Neural cell (in vitro differentiated cells): Measurements from ENCODE around the gene TRIO. TPM values are rescaled to one million over a fixed set of nuclear protein-coding genes. Genes with fewer than 3 reads are reported as not detected.

Experiments used
- H2AFZ ChIP-seq: fragments of 200-600, 300-800 bp; sonication (generic), shearing (Covaris generic); 2 replicates; pipeline ENCODE4 v1.6.0; 2014; ENCODE audit warnings: low read depth, mild to moderate bottlenecking, antibody characterized with exemption, low read length, moderate library complexity
- H3F3A ChIP-seq: fragments of 200-600 bp; shearing (Covaris generic); 2 replicates; pipeline ENCODE4 v1.6.1; 2016; ENCODE audit warnings: mild to moderate bottlenecking, moderate library complexity, mixed read lengths, antibody characterized with exemption, low read length; ENCODE audit not compliant: insufficient read depth, poor library complexity, severe bottlenecking
- H3K27ac ChIP-seq: fragments of 200-600, 300-800 bp; sonication (generic), shearing (Covaris generic); 2 replicates; pipeline ENCODE4 v1.5.1; 2014; ENCODE audit warnings: mild to moderate bottlenecking, low read length, moderate library complexity
- H3K27me3 ChIP-seq: fragments of 300-800, 200-600 bp; sonication (generic), shearing (Covaris generic); 2 replicates; pipeline ENCODE4 v1.6.0; 2014; ENCODE audit warnings: mild to moderate bottlenecking, low read depth, low read length, moderate library complexity; ENCODE audit not compliant: insufficient read depth
- H3K36me3 ChIP-seq: fragments of 300-800, 200-600 bp; sonication (generic), shearing (Covaris generic); 2 replicates; pipeline ENCODE4 v1.5.1; 2014; ENCODE audit warnings: mild to moderate bottlenecking, antibody characterized with exemption, low read length, moderate library complexity; ENCODE audit not compliant: insufficient read depth
- H3K4me2 ChIP-seq: fragments of 300-800, 200-600 bp; sonication (generic), shearing (Covaris generic); 2 replicates; pipeline ENCODE4 v1.6.0; 2014; ENCODE audit warnings: mild to moderate bottlenecking, low read length
- H3K4me3 ChIP-seq: fragments of 300-800, 200-600 bp; sonication (generic), shearing (Covaris generic); 2 replicates; pipeline ENCODE4 v1.5.1; 2014; ENCODE audit warnings: mild to moderate bottlenecking, low read length, moderate library complexity
- H3K79me2 ChIP-seq: fragments of 200-600 bp; shearing (Covaris generic); replicated peaks from 2 replicates; pipeline ENCODE4 v1.6.0; 2014; ENCODE audit warnings: mild to moderate bottlenecking, low read length, moderate library complexity; ENCODE audit not compliant: insufficient read depth
- H3K9ac ChIP-seq: fragments of 300-800, 200-600 bp; sonication (generic), shearing (Covaris generic); 2 replicates; pipeline ENCODE4 v1.6.1; 2016; ENCODE audit warnings: mild to moderate bottlenecking, low read length, mixed read lengths
- H3K9me2 ChIP-seq: fragments of 200-600 bp; shearing (Covaris generic); 2 replicates; pipeline ENCODE4 v1.6.1; 2016; ENCODE audit warnings: mild to moderate bottlenecking, low read length, mixed read lengths; ENCODE audit not compliant: insufficient read depth
- H3K9me3 ChIP-seq: fragments of 200-600, 300-800 bp; sonication (generic), shearing (Covaris generic); 2 replicates; pipeline ENCODE4 v1.6.1; 2016; ENCODE audit warnings: mild to moderate bottlenecking, mixed run types, low read length, moderate library complexity, mixed read lengths
- H4K20me1 ChIP-seq: fragments of 200-600 bp; shearing (Covaris generic); 2 replicates; pipeline ENCODE4 v1.6.1; 2016; ENCODE audit warnings: mild to moderate bottlenecking, mixed run types; ENCODE audit not compliant: insufficient read depth
- EP300 ChIP-seq: fragments of 450-650 bp; conservative IDR thresholded peaks from 2 replicates; pipeline ENCODE4 v1.6.1; 2014; ENCODE audit warnings: antibody characterized with exemption, mild to moderate bottlenecking, moderate library complexity; ENCODE audit not compliant: poor library complexity, severe bottlenecking
- EZH2 ChIP-seq: fragments of 200-600, 300-800 bp; shearing (Covaris generic), sonication (generic); IDR thresholded peaks from 2 replicates; pipeline ENCODE4 v1.6.1; 2014; ENCODE audit warnings: antibody characterized with exemption, low read length, borderline replicate concordance, mild to moderate bottlenecking; ENCODE audit not compliant: insufficient read depth, poor library complexity, severe bottlenecking
- MXI1 ChIP-seq: fragments of 450-650 bp; conservative IDR thresholded peaks from 2 replicates; pipeline ENCODE4 v1.6.1; 2014; ENCODE audit warnings: antibody characterized with exemption, mild to moderate bottlenecking; ENCODE audit not compliant: poor library complexity, severe bottlenecking
- POLR2AphosphoS5 ChIP-seq: IDR thresholded peaks from 2 replicates; pipeline ENCODE4 v1.6.1; 2012
- RAD21 ChIP-seq: fragments of 450-650 bp; conservative IDR thresholded peaks from 2 replicates; pipeline ENCODE4 v1.6.1; 2014; ENCODE audit warnings: antibody characterized with exemption, mild to moderate bottlenecking, moderate library complexity
- SMC3 ChIP-seq: fragments of 450-650 bp; conservative IDR thresholded peaks from 2 replicates; pipeline ENCODE4 v1.6.1; 2014; ENCODE audit warnings: antibody characterized with exemption, mild to moderate bottlenecking, moderate library complexity; ENCODE audit not compliant: poor library complexity
- TAF1 ChIP-seq: IDR thresholded peaks from 2 replicates; pipeline ENCODE4 v1.6.1; 2012; ENCODE audit warnings: low read depth
- polyA plus RNA-seq: library from polyadenylated mRNA; depleted of rRNA; stranded (reverse); fragments of >200 nt; gene quantifications from 2 replicates; pipeline ENCODE4 v1.2.3, GENCODE V29; 2014
- TF ChIP-seq, protein P1 (sequence below): IDR thresholded peaks from 2 replicates; pipeline ENCODE4 v1.6.1; 2012; ENCODE audit warnings: borderline replicate concordance
- TF ChIP-seq, protein P2 (sequence below): fragments of 450-650 bp; IDR thresholded peaks from 2 replicates; pipeline ENCODE4 v1.5.1; 2014; ENCODE audit warnings: antibody characterized with exemption, mild to moderate bottlenecking, moderate library complexity; ENCODE audit not compliant: poor library complexity, severe bottlenecking

Gene TRIO
- polyA plus RNA-seq, 1 donor from 2014 or later = 168 TPM

DNA sequence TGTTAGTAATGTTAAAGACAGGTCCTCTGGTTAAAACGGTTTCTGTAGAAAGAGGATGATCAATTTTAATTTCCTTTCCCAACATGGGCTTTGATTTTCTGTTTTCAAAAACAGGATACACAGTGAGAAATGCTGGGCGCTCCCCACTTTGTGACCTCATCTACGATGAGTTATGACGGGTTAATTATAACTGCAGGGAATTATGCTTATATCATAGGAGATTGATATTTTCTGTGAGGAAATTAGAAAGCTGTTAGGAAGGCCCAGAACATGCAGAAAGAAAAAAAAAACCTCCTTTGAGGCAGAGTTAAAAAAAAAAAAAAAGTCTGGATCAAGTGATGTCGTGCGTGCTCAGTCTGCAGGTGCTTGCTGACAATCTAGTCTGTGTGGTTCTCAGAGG is 261.6 kb downstream of the TRIO start:
- Histone ChIP-seq H3K27ac (no peak overlapping the region), H3K9me3 (no peaks in the 10 kb centered on the region), H3K79me2 (no peaks in the 10 kb centered on the region), H3K4me3 (no peak overlapping the region), H3K27me3 (no peaks in the 10 kb centered on the region), H4K20me1 (no peaks in the 10 kb centered on the region), H3K36me3 (peaks cover 7% of the 10 kb centered on the region), H3F3A (no peaks in the 10 kb centered on the region), H2AFZ (no peak overlapping the region), H3K4me2 (no peak overlapping the region), H3K9ac (no peak overlapping the region), H3K9me2 (no peaks in the 10 kb centered on the region)
- TF ChIP-seq SMC3 (no peak), MXI1 (no peak), POLR2AphosphoS5 (no peak), RAD21 (no peak), TAF1 (no peak), EZH2 (no peak), EP300 (no peak)
- TF ChIP-seq, protein P1, sequence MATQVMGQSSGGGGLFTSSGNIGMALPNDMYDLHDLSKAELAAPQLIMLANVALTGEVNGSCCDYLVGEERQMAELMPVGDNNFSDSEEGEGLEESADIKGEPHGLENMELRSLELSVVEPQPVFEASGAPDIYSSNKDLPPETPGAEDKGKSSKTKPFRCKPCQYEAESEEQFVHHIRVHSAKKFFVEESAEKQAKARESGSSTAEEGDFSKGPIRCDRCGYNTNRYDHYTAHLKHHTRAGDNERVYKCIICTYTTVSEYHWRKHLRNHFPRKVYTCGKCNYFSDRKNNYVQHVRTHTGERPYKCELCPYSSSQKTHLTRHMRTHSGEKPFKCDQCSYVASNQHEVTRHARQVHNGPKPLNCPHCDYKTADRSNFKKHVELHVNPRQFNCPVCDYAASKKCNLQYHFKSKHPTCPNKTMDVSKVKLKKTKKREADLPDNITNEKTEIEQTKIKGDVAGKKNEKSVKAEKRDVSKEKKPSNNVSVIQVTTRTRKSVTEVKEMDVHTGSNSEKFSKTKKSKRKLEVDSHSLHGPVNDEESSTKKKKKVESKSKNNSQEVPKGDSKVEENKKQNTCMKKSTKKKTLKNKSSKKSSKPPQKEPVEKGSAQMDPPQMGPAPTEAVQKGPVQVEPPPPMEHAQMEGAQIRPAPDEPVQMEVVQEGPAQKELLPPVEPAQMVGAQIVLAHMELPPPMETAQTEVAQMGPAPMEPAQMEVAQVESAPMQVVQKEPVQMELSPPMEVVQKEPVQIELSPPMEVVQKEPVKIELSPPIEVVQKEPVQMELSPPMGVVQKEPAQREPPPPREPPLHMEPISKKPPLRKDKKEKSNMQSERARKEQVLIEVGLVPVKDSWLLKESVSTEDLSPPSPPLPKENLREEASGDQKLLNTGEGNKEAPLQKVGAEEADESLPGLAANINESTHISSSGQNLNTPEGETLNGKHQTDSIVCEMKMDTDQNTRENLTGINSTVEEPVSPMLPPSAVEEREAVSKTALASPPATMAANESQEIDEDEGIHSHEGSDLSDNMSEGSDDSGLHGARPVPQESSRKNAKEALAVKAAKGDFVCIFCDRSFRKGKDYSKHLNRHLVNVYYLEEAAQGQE = no peak
- TF ChIP-seq, protein P2, sequence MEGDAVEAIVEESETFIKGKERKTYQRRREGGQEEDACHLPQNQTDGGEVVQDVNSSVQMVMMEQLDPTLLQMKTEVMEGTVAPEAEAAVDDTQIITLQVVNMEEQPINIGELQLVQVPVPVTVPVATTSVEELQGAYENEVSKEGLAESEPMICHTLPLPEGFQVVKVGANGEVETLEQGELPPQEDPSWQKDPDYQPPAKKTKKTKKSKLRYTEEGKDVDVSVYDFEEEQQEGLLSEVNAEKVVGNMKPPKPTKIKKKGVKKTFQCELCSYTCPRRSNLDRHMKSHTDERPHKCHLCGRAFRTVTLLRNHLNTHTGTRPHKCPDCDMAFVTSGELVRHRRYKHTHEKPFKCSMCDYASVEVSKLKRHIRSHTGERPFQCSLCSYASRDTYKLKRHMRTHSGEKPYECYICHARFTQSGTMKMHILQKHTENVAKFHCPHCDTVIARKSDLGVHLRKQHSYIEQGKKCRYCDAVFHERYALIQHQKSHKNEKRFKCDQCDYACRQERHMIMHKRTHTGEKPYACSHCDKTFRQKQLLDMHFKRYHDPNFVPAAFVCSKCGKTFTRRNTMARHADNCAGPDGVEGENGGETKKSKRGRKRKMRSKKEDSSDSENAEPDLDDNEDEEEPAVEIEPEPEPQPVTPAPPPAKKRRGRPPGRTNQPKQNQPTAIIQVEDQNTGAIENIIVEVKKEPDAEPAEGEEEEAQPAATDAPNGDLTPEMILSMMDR = no peak

DNA sequence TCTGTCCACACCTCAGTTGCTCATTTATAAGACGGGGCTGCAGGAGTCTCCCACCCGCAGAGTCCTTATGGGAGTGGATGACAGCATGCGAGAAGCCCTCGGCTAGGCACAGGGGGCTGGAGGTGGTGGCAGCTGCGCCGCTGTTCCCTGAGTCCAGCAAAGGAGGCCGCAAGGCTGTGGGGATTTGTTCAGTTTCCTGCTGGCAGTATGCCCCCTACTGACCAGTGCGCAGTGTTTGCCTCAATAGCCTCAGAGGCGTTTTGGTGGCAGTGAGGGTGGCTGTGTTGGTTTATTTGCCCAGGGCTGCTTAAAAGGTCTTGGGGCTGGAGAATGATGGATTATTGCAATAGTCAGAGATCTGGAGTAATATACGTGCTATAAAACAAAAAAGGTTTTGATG is 262.1 kb downstream of the TRIO start:
- H3K27ac ChIP-seq = no peak overlapping the region
- H3K9ac ChIP-seq = no peak overlapping the region
- H3K4me3 ChIP-seq = no peak overlapping the region
- H3K79me2 ChIP-seq = no peaks in the 10 kb centered on the region
- no peak overlapping the region for H3K4me2 ChIP-seq
- no peaks in the 10 kb centered on the region for H3K9me2 ChIP-seq
- peaks cover 7% of the 10 kb centered on the region for H3K36me3 ChIP-seq
- H2AFZ ChIP-seq = no peak overlapping the region
- no peaks in the 10 kb centered on the region for H3K9me3 ChIP-seq
- TF ChIP-seq MXI1 (no peak), TAF1 (no peak), EP300 (no peak), RAD21 (no peak), EZH2 (no peak), SMC3 (no peak), POLR2AphosphoS5 (no peak)
- TF ChIP-seq, protein P1 = no peak
- TF ChIP-seq, protein P2 = peak; percentile 20
- H3K27me3 ChIP-seq = no peaks in the 10 kb centered on the region
- H3F3A ChIP-seq = no peaks in the 10 kb centered on the region
- no peaks in the 10 kb centered on the region for H4K20me1 ChIP-seq
